Measurements from ENCODE around the gene C19orf47.

DNA sequence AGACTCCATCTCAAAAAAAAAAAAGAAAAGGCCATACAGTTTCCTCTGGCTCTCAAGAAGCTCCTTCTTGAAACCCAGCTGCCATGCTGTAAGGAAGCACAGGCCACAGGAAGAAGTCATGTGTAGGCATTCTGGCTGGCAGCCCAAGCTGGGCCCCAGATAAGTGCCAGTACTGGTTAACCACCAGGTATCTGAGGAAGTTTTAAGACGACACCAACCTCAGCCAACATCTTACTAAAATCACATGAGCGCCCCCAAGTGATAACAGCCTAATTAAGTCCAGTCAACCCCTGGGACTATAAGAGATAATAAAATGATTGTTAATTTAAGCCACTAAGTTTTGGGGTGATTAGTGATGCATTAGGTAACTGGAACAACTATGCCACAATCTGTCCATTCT, 35.7 kb downstream of the C19orf47 start:
- TF ChIP-seq, protein P1, sequence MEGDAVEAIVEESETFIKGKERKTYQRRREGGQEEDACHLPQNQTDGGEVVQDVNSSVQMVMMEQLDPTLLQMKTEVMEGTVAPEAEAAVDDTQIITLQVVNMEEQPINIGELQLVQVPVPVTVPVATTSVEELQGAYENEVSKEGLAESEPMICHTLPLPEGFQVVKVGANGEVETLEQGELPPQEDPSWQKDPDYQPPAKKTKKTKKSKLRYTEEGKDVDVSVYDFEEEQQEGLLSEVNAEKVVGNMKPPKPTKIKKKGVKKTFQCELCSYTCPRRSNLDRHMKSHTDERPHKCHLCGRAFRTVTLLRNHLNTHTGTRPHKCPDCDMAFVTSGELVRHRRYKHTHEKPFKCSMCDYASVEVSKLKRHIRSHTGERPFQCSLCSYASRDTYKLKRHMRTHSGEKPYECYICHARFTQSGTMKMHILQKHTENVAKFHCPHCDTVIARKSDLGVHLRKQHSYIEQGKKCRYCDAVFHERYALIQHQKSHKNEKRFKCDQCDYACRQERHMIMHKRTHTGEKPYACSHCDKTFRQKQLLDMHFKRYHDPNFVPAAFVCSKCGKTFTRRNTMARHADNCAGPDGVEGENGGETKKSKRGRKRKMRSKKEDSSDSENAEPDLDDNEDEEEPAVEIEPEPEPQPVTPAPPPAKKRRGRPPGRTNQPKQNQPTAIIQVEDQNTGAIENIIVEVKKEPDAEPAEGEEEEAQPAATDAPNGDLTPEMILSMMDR (conservative IDR thresholded peaks at IDR 0.05 in 1 of 2, IDR thresholded peaks at IDR 0.05 in 1 of 2; ENCODE audit: extremely low read depth in 1 of 2, insufficient read depth in 1 of 2, low read depth in 1 of 2, low read length in 2 of 2): no peak
- no peak for TF ChIP-seq EZH2 (IDR thresholded peaks at IDR 0.05; ENCODE audit: borderline replicate concordance, low read length)

All from mammary epithelial cell (primary cell).